Heart left ventricle (tissue), 16 donors: ENCODE measurements around the gene SLC1A7. TPM values are rescaled to one million over a fixed set of nuclear protein-coding genes. Genes with fewer than 3 reads are reported as not detected.
A peak's percentile ranks its signal among the peaks of the same experiment; 100 is the strongest.

Source experiments
- ATAC-seq, 4 donors: fragments of 200-7000 bp; cut with Tn5 transposase; one replicate each; pipeline ENCODE4 v1.9.1; 2020 to 2022; ENCODE audit warnings: moderate library complexity in 4 of 4, mild to moderate bottlenecking in 3 of 4, moderate number of reproducible peaks in 1 of 4
- DNase-seq, 5 donors: peaks; one replicate each; pipeline ENCODE4 v3.0.0-alpha.2; 2020
- H3K27ac ChIP-seq, 12 donors: fragments of 200-600 bp; sonication (generic) in 4 of 12; one replicate each; pipeline versions ENCODE4 v1.5.0 to v1.8.0; 2016 to 2022; ENCODE audit warnings: mild to moderate bottlenecking in 2 of 12
- H3K27me3 ChIP-seq, 9 donors: fragments of 200-600 bp; sonication (generic) in 2 of 9; one replicate each; pipeline versions ENCODE4 v1.5.1 to v1.8.0; 2016 to 2022; ENCODE audit warnings: mild to moderate bottlenecking in 3 of 9
- H3K36me3 ChIP-seq, 9 donors: fragments of 200-600 bp; sonication (generic) in 2 of 9; one replicate each; pipeline versions ENCODE4 v1.5.0 to v1.8.0; 2018 to 2022; ENCODE audit warnings: mild to moderate bottlenecking in 2 of 9
- H3K4me1 ChIP-seq, 12 donors: fragments of 200-600 bp; sonication (generic) in 4 of 12; one replicate each; pipeline versions ENCODE4 v1.5.0 to v1.8.0; 2016 to 2022; ENCODE audit warnings: mild to moderate bottlenecking in 3 of 12
- H3K4me3 ChIP-seq, 12 donors: fragments of 200-600 bp; sonication (generic) in 4 of 12; one replicate each; pipeline versions ENCODE4 v1.5.0 to v1.8.0; 2017 to 2022; ENCODE audit warnings: mild to moderate bottlenecking in 9 of 12, moderate library complexity in 4 of 12
- H3K9me3 ChIP-seq, 12 donors: fragments of 200-600 bp; sonication (generic) in 4 of 12; one replicate each; pipeline versions ENCODE4 v1.5.0 to v1.8.0; 2016 to 2022; ENCODE audit warnings: mild to moderate bottlenecking in 1 of 12
- POLR2A ChIP-seq, 2 donors: fragments of 450-650 bp; IDR thresholded peaks; one replicate each; pipeline ENCODE4 v1.6.1; 2017; ENCODE audit warnings: antibody characterized with exemption in 2 of 2, mild to moderate bottlenecking in 2 of 2, moderate library complexity in 2 of 2
- WGBS, 4 donors: extraction: QIAGEN DNeasy Blood & Tissue Kit in 2 of 4; methylation state at CpG; one replicate each; pipeline versions ENCODE4 v1.1.5 to v1.1.7; 2013 to 2018; 5-methylcytosine and 5-hydroxymethylcytosine counted together
- intact Hi-C, 10 donors: fragments of 100-400 bp; cut with DNase I; formaldehyde crosslinking; loops; one replicate each; pipeline versions ENCODE4 v1.11.1 to v1.14.2; 2022
- polyA plus RNA-seq, 2 donors: library from polyadenylated mRNA; stranded (reverse); fragments of 200-250 nt; gene quantifications; one replicate each; pipeline ENCODE4 v1.2.3, GENCODE V29; 2013
- total RNA-seq, 9 donors: library from RNA; depleted of rRNA in 2 of 9; stranded (reverse); fragments of >200 nt in 2 of 9; fragmentation: NEBNext Ultra II Directional in 3 of 9; extraction: Animal tissue kit (Norgen Biotek cat#: 25700) in 3 of 9; gene quantifications; one replicate each; pipeline versions ENCODE4 v1.1.0 to v1.2.4, GENCODE V29; 2016 to 2023
- TF ChIP-seq, protein P1 (sequence below), 12 donors: fragments of 200-600 bp; sonication (generic) in 4 of 12; IDR thresholded peaks; one replicate each; pipeline versions ENCODE4 v1.5.0 to v1.8.0; 2018 to 2022; ENCODE audit warnings: antibody characterized with exemption in 12 of 12, mild to moderate bottlenecking in 5 of 12
- donor health status: ischemic (EF 13 %, LVEDD 7.1; RV severe dilation, severe dysfunction).
- donor health status: healthy with polysubstance abuse.
- donor health status: DM: no; HTN: yes; CAD: no.
- donor health status: DM: no; HTN: no; CAD: no.
- donor health status: ischemic (EF 25% LVEDD 6.9; RV normal size, moderate dysfunction).
- donor health status: ischemic (EF 25% LVEDD 5.7; RV mildly dilated, moderate dysfunction).
- donor health status: healthy.
- donor health status: DM: yes; HTN: yes; CAD: no.
- donor health status: ischemic (EF 35%, LVEDD 5.7; RV mildly dilated, moderate dysfunction).
- donor health status: nonischemic (EF 11% LVEDD 7.7; RV severe dilation, severe dysfunction).
- donor health status: DM: yes; HTN: yes; CAD: no.
- donor health status: PGD.
- donor health status: ischemic (EF 29% LVEDD 5.4; RV normal size, mild dysfunction).
- donor health status: nonischemic (EF 23%, LVEDD 6.1; RV moderate dilation, normal function).

The SLC1A7 gene
- total and polyA plus RNA-seq, 11 donors, result 0.07 to 1.1 (median 0.33) TPM; not detected in 2

DNA sequence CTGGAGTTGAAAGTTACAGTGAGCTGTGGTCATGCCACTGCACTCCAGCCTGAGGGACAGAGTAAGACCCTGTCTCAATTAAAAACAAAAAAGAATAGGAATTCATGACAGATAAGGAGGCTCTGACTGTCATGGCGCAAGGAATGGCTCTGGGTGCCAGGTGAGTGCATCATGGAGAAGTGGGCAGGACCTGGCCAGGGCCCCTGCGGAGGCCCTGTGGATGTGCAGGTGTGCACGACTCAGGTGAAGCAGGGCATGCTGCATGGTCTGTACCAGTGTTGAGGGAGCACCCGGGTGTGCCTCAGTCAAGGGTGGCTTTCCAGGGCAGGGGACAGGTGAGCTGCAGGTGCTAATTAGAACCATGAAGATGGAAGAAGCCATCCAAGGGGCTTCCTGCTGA is 14.0 kb downstream of the SLC1A7 start:
- H3K9me3 ChIP-seq, result no peaks in the 10 kb centered on the region
- no peak overlapping the region for H3K4me3 ChIP-seq
- H3K27ac ChIP-seq, result peak overlapping the region in 1 of 12 donors; percentile 9
- H3K4me1 ChIP-seq, result peaks cover 0 to 44% (median 22%) of the 10 kb centered on the region in 12 donors
- intact Hi-C loops, result loop anchor here in 1 of 10 donors (10.0 kb wide), 1 partner anchor 64 kb away; the partner anchor contains the start of gene PODN
- TF ChIP-seq, protein P1, sequence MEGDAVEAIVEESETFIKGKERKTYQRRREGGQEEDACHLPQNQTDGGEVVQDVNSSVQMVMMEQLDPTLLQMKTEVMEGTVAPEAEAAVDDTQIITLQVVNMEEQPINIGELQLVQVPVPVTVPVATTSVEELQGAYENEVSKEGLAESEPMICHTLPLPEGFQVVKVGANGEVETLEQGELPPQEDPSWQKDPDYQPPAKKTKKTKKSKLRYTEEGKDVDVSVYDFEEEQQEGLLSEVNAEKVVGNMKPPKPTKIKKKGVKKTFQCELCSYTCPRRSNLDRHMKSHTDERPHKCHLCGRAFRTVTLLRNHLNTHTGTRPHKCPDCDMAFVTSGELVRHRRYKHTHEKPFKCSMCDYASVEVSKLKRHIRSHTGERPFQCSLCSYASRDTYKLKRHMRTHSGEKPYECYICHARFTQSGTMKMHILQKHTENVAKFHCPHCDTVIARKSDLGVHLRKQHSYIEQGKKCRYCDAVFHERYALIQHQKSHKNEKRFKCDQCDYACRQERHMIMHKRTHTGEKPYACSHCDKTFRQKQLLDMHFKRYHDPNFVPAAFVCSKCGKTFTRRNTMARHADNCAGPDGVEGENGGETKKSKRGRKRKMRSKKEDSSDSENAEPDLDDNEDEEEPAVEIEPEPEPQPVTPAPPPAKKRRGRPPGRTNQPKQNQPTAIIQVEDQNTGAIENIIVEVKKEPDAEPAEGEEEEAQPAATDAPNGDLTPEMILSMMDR (IDR thresholded peaks at IDR 0.05), result no peak
- TF ChIP-seq POLR2A (IDR thresholded peaks at IDR 0.05), result no peak
- 91 to 96% (median 95%) methylated on average over 4 of the region's 4 CpGs for WGBS, 4 donors
- H3K36me3 ChIP-seq, result no peaks in the 10 kb centered on the region
- DNase-seq (no peak), ATAC-seq (no peak)
- H3K27me3 ChIP-seq, result no peaks in the 10 kb centered on the region

DNA sequence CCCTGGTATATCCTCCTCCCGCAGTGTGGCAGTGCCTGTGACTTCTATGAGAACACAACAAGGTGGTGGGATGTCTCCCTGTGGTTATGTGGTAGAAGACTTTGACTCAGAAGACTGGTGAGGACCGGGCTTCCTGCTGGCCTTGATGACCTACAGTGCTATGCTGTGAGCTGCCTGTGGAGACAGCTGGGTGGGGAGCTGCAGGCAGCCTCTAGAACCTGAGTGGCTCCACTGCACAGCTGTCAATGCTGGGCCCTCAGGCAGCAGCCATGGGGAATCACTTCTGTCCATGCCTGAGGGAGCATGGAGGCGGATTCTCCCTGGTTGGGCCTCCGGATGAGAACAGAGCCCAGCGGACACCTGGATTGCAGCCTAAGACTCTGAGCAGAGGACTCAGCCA is 14.9 kb downstream of the SLC1A7 start:
- intact Hi-C loops, result loop anchor here in 1 of 10 donors (10.0 kb wide), 1 partner anchor 63 kb away; the partner anchor contains the start of gene PODN
- Histone ChIP-seq H3K27ac (peak overlapping the region in 1 of 12 donors; percentile 34), H3K9me3 (no peaks in the 10 kb centered on the region), H3K27me3 (no peaks in the 10 kb centered on the region), H3K4me3 (no peak overlapping the region), H3K4me1 (peaks cover 0 to 53% (median 31%) of the 10 kb centered on the region in 12 donors), H3K36me3 (no peaks in the 10 kb centered on the region)
- no peak for ATAC-seq
- DNase-seq, result peak in 1 of 5 donors; percentile 21
- WGBS, 4 donors, result 87 to 90% (median 89%) methylated on average over 5 of the region's 5 CpGs
- no peak for TF ChIP-seq POLR2A (IDR thresholded peaks at IDR 0.05)
- TF ChIP-seq, protein P1 (IDR thresholded peaks at IDR 0.05), result no peak

DNA sequence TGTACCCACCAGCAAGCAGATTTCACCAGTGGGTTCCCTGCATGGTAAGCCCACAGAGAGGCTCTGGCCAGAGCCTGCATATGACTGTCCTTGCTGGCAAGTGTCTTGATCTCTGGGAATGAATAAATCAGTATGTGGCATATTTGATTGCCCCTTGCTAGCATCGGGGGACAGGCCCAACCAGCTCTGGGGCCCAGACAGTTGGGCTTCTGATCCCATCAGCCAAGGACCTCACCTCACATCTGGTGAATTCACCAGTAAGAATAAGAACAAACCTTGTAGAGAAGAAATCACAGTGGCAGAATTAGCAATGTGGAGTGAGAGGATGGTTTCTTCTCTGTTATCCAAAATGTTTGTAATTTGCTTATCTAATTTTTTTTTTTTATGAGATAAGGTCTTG is 15.9 kb downstream of the SLC1A7 start:
- H3K27me3 ChIP-seq, result no peaks in the 10 kb centered on the region
- TF ChIP-seq, protein P1 (IDR thresholded peaks at IDR 0.05), result no peak
- no peak for TF ChIP-seq POLR2A (IDR thresholded peaks at IDR 0.05)
- no peaks in the 10 kb centered on the region for H3K36me3 ChIP-seq
- DNase-seq, result no peak
- no peaks in the 10 kb centered on the region for H3K9me3 ChIP-seq
- no peak overlapping the region for H3K4me3 ChIP-seq
- intact Hi-C loops, result loop anchor here in 1 of 10 donors (10.0 kb wide), 1 partner anchor 62 kb away; the partner anchor contains the start of gene PODN
- peak overlapping the region in 7 of 12 donors; percentile 3 to 93 (median 82) for H3K27ac ChIP-seq
- 75 to 87% (median 81%) methylated on average over 1 of the region's 1 CpG for WGBS, 4 donors
- H3K4me1 ChIP-seq, result peaks cover 0 to 63% (median 40%) of the 10 kb centered on the region in 12 donors
- no peak for ATAC-seq

DNA sequence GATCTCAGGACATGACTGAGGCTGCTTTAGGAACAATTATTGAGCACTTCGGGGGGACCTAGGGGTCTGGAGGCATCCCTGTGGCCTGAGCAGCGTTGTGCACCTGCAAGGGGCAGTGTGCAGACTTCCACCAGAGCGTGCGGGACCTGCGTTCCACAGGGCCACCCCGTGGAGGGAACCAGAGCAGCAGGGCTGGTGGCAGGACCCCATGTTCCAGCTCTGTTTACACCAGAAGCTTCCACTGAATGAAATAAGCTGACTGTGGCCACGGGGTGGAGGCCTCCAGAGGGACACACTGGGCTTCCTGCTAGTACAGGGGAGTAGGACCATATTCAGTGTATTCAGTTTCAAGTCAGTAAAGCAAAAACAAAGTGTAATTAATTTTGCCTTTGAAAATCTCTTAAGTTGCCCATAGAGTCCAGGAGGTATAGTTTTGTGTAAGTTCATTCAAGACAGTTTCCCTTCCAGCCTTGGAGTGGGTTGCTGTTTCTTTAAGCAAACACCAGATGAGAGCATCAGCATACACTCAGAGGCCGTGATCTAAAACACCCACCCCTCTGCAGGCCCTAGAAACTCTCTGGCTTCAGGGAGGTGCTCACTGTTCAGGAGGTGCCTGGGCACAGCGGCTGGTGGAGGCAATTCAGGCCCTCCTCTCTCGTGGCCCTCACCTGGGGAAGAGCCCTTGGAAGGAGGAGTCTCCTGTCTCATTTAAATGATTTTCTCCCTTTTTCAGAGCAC is 16.6 kb downstream of the SLC1A7 start:
- TF ChIP-seq POLR2A (IDR thresholded peaks at IDR 0.05), result no peak
- TF ChIP-seq, protein P1 (IDR thresholded peaks at IDR 0.05), result peak in 2 of 12 donors; percentile 7 to 30
- ATAC-seq (peak in 1 of 4 donors; percentile 15), DNase-seq (peak in 1 of 5 donors; percentile 23)
- Histone ChIP-seq H3K9me3 (no peaks in the 10 kb centered on the region), H3K27me3 (no peaks in the 10 kb centered on the region), H3K4me1 (peaks cover 0 to 63% (median 44%) of the 10 kb centered on the region in 12 donors), H3K36me3 (no peaks in the 10 kb centered on the region), H3K4me3 (no peak overlapping the region), H3K27ac (peak overlapping the region in 9 of 12 donors; percentile 75 to 93 (median 82))
- WGBS, 4 donors, result 66 to 78% (median 74%) methylated on average over 8 to 10 of the region's 10 CpGs
- intact Hi-C loops, result loop anchor here in 1 of 10 donors (10.0 kb wide), 1 partner anchor 61 kb away; the partner anchor contains the start of gene PODN
